Upper lobe of left lung (tissue), 4 donors: ENCODE measurements around the gene F7.

ENCODE experiments used
- POLR2A ChIP-seq, 4 donors: fragments of 450-650 bp; IDR thresholded peaks; one replicate each; pipeline ENCODE4 v1.5.1; 2016 to 2017; ENCODE audit warnings: antibody characterized with exemption in 4 of 4, mild to moderate bottlenecking in 2 of 4
- POLR2AphosphoS5 ChIP-seq, 2 donors: sonication (generic); formaldehyde crosslinking; IDR thresholded peaks; one replicate each; pipeline ENCODE4 v1.5.1; 2017; ENCODE audit warnings: antibody characterized with exemption in 2 of 2
- TF ChIP-seq, protein P1 (sequence below), 6 experiments: fragments of 450-650 bp in 4 of 6; fragments of 200-600 bp in 2 of 6; sonication (generic) in 2 of 6; IDR thresholded peaks; one replicate each; pipeline ENCODE4 v1.5.1; 2016 to 2019; ENCODE audit warnings: antibody characterized with exemption in 6 of 6

DNA sequence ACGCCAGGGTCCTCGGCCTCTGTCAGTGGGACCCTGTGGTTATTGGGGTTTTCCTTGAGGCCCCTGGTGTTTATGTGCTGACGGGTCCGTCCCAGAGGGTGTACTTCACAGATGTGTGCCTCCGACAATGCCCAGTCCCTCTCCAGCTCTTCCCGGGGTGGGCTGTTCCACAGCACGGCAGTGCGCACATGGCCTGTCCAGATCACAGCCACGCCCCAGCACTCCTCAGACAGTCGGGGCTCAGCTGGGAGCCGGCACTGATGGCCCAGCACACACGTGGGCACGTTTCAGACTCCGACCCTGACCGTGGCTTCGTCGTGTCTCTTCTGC lies 16.9 kb upstream of the F7 start:
- TF ChIP-seq, protein P1, sequence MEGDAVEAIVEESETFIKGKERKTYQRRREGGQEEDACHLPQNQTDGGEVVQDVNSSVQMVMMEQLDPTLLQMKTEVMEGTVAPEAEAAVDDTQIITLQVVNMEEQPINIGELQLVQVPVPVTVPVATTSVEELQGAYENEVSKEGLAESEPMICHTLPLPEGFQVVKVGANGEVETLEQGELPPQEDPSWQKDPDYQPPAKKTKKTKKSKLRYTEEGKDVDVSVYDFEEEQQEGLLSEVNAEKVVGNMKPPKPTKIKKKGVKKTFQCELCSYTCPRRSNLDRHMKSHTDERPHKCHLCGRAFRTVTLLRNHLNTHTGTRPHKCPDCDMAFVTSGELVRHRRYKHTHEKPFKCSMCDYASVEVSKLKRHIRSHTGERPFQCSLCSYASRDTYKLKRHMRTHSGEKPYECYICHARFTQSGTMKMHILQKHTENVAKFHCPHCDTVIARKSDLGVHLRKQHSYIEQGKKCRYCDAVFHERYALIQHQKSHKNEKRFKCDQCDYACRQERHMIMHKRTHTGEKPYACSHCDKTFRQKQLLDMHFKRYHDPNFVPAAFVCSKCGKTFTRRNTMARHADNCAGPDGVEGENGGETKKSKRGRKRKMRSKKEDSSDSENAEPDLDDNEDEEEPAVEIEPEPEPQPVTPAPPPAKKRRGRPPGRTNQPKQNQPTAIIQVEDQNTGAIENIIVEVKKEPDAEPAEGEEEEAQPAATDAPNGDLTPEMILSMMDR (IDR thresholded peaks at IDR 0.05): no peak
- TF ChIP-seq POLR2A (IDR thresholded peaks at IDR 0.05) (no peak), POLR2AphosphoS5 (IDR thresholded peaks at IDR 0.05) (no peak)
